IPS-18c (cell line): ENCODE results near the gene ASB1.

ENCODE experiments used
- H3K4me3 ChIP-seq: 2 replicates; pipeline ENCODE4 v1.7.0; 2013; ENCODE audit warnings: low read depth, mild to moderate bottlenecking, low read length, moderate library complexity; ENCODE audit not compliant: insufficient read depth
- H3K9me3 ChIP-seq: one replicate; pipeline ENCODE4 v1.6.1; 2013; ENCODE audit warnings: mild to moderate bottlenecking, low read length, moderate library complexity; ENCODE audit not compliant: control insufficient read depth, insufficient read depth

Gene ASB1

GRCh38 chr2:238426568-238427434 is at the start of gene ASB1:
Gene ASB1 (plus strand): TSS chr2:238426927. CDS start chr2:238427071, 144 bp downstream.
- Histone ChIP-seq H3K9me3 (no peaks in the 10 kb centered on the region), H3K4me3 (peak within 1 kb of the TSS; percentile 93)

- H3K9me3 ChIP-seq: no peaks in the 10 kb centered on the region
- H3K4me3 ChIP-seq: no peak overlapping the region
Measured at GRCh38 chr2:238378230-238379095, 48.3 kb upstream of the ASB1 start.

GRCh38 chr2:238379096-238379810 is 47.5 kb upstream of the ASB1 start:
- Histone ChIP-seq H3K9me3 (no peaks in the 10 kb centered on the region), H3K4me3 (no peak overlapping the region)

GRCh38 chr2:238380336-238380735 is 46.4 kb upstream of the ASB1 start:
- Histone ChIP-seq H3K4me3 (no peak overlapping the region), H3K9me3 (no peaks in the 10 kb centered on the region)

- Histone ChIP-seq H3K4me3 (no peak overlapping the region), H3K9me3 (no peaks in the 10 kb centered on the region)
Measured at GRCh38 chr2:238380785-238381184, 45.9 kb upstream of the ASB1 start.

GRCh38 chr2:238381341-238382115 is 45.2 kb upstream of the ASB1 start:
- Histone ChIP-seq H3K9me3 (no peaks in the 10 kb centered on the region), H3K4me3 (no peak overlapping the region)

- Histone ChIP-seq H3K4me3 (no peak overlapping the region), H3K9me3 (no peaks in the 10 kb centered on the region)
Measured at GRCh38 chr2:238382381-238382781, 44.3 kb upstream of the ASB1 start.

- H3K4me3 ChIP-seq: no peak overlapping the region
Measured at GRCh38 chr2:238383135-238383534, 43.6 kb upstream of the ASB1 start.

GRCh38 chr2:238383743-238384380 is 42.9 kb upstream of the ASB1 start:
- H3K9me3 ChIP-seq: no peaks in the 10 kb centered on the region
- no peak overlapping the region for H3K4me3 ChIP-seq

More at GRCh38 chr2:238383135-238383534, 43.6 kb upstream of the ASB1 start:
- no peaks in the 10 kb centered on the region for H3K9me3 ChIP-seq

GRCh38 chr2:238387332-238387731 is 39.4 kb upstream of the ASB1 start:
- Histone ChIP-seq H3K4me3 (no peak overlapping the region), H3K9me3 (no peaks in the 10 kb centered on the region)

GRCh38 chr2:238388794-238389193 is 37.9 kb upstream of the ASB1 start:
- Histone ChIP-seq H3K4me3 (no peak overlapping the region), H3K9me3 (no peaks in the 10 kb centered on the region)

- Histone ChIP-seq H3K9me3 (no peaks in the 10 kb centered on the region), H3K4me3 (no peak overlapping the region)
Measured at GRCh38 chr2:238389988-238390589, 36.6 kb upstream of the ASB1 start.

- H3K9me3 ChIP-seq: no peaks in the 10 kb centered on the region
Measured at GRCh38 chr2:238391042-238391689, 35.6 kb upstream of the ASB1 start.

GRCh38 chr2:238396663-238397062 is 30.1 kb upstream of the ASB1 start:
- Histone ChIP-seq H3K4me3 (no peak overlapping the region), H3K9me3 (no peaks in the 10 kb centered on the region)

More at GRCh38 chr2:238391042-238391689, 35.6 kb upstream of the ASB1 start:
- H3K4me3 ChIP-seq: no peak overlapping the region

- Histone ChIP-seq H3K9me3 (no peaks in the 10 kb centered on the region), H3K4me3 (no peak overlapping the region)
Measured at GRCh38 chr2:238397356-238397755, 29.4 kb upstream of the ASB1 start.
